Keratinocyte (primary cell): ENCODE measurements around the gene ITSN1.

Experiments used
- EZH2 ChIP-seq: IDR thresholded peaks from one replicate; pipeline ENCODE4 v1.6.1; 2012; ENCODE audit warnings: inconsistent platforms, mild to moderate bottlenecking, low read length, moderate library complexity
- TF ChIP-seq, protein P1 (sequence below), 3 experiments: IDR thresholded peaks in 1 of 3; conservative IDR thresholded peaks in 1 of 3; optimal IDR thresholded peaks in 1 of 3; 2 replicates in 2 of 3; 3 replicates in 1 of 3; pipeline versions ENCODE3 to v1.5.1; 2011; ENCODE audit warnings: low read length in 3 of 3, mild to moderate bottlenecking in 3 of 3, moderate library complexity in 2 of 3, control low read depth in 1 of 3, inconsistent platforms in 1 of 3; ENCODE audit not compliant: insufficient read depth in 2 of 3; ENCODE audit errors: extremely low read depth in 1 of 3

DNA sequence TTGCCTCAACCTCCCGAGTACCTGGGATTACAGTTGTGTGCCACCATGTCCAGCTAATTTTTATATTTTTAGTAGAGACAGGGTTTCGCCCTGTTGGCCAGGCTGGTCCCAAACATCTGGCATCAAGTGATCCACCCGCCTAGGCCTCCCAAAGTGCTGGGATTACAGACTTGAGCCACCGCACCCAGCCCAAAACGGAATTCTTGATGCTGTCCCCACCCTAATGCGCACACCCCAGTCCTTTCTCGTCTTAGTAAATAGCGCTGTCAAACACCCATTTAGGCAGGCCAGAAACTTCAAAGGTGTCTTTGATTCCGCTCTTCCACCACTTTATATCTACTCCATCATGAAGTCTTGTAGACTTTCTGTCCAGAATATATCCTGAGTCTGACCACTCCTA lies 35.1 kb downstream of the ITSN1 start:
- TF ChIP-seq, protein P1, sequence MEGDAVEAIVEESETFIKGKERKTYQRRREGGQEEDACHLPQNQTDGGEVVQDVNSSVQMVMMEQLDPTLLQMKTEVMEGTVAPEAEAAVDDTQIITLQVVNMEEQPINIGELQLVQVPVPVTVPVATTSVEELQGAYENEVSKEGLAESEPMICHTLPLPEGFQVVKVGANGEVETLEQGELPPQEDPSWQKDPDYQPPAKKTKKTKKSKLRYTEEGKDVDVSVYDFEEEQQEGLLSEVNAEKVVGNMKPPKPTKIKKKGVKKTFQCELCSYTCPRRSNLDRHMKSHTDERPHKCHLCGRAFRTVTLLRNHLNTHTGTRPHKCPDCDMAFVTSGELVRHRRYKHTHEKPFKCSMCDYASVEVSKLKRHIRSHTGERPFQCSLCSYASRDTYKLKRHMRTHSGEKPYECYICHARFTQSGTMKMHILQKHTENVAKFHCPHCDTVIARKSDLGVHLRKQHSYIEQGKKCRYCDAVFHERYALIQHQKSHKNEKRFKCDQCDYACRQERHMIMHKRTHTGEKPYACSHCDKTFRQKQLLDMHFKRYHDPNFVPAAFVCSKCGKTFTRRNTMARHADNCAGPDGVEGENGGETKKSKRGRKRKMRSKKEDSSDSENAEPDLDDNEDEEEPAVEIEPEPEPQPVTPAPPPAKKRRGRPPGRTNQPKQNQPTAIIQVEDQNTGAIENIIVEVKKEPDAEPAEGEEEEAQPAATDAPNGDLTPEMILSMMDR (optimal IDR thresholded peaks at IDR 0.05 in 1 of 3, IDR thresholded peaks at IDR 0.05 in 1 of 3, conservative IDR thresholded peaks at IDR 0.05 in 1 of 3; ENCODE audit: extremely low read depth in 1 of 3, insufficient read depth in 2 of 3, low read length in 3 of 3): no peak
- no peak for TF ChIP-seq EZH2
